Measurements from ENCODE around the gene CYP17A1.
"Not testable (repeated sequence)": the region's sequence is repeated elsewhere in the genome, so short reads cannot be mapped to it uniquely, and the experiment has no call there.

Gene CYP17A1

GRCh38 chr10:102837230-102837721 is at the start of gene CYP17A1:
Gene CYP17A1, minus strand, starts transcription at chr10:102837413. Its CDS starts 52 bp downstream, at chr10:102837361.
- DNase-seq (ENCODE audit: low read depth) = no peak

- DNase-seq (ENCODE audit: low read depth) = no peak
Measured at GRCh38 chr10:102880256-102880655, 43.0 kb upstream of the CYP17A1 start.

- DNase-seq (ENCODE audit: low read depth) = no peak
Measured at GRCh38 chr10:102878629-102879028, 41.4 kb upstream of the CYP17A1 start.

- no peak for DNase-seq (ENCODE audit: low read depth)
Measured at GRCh38 chr10:102876747-102877153, 39.5 kb upstream of the CYP17A1 start.

GRCh38 chr10:102872163-102872562 is 35.0 kb upstream of the CYP17A1 start:
- no peak for DNase-seq (ENCODE audit: low read depth)

GRCh38 chr10:102870221-102870620 is 33.0 kb upstream of the CYP17A1 start:
- no peak for DNase-seq (ENCODE audit: low read depth)

- no peak for DNase-seq (ENCODE audit: low read depth)
Measured at GRCh38 chr10:102869258-102870198, 32.3 kb upstream of the CYP17A1 start, which contains the start of gene AS3MT. Gene AS3MT, plus strand, starts transcription at chr10:102869470. Its CDS starts 123 bp downstream, at chr10:102869593.

- DNase-seq (ENCODE audit: low read depth) = no peak
Measured at GRCh38 chr10:102868911-102869257, 31.7 kb upstream of the CYP17A1 start.

- no peak for DNase-seq (ENCODE audit: low read depth)
Measured at GRCh38 chr10:102865620-102866019, 28.4 kb upstream of the CYP17A1 start.

- no peak for DNase-seq (ENCODE audit: low read depth)
Measured at GRCh38 chr10:102863660-102864059, 26.4 kb upstream of the CYP17A1 start.

- DNase-seq (ENCODE audit: low read depth) = no peak
Measured at GRCh38 chr10:102859911-102860310, 22.7 kb upstream of the CYP17A1 start.

GRCh38 chr10:102856758-102857424 is 19.7 kb upstream of the CYP17A1 start:
- no peak for DNase-seq (ENCODE audit: low read depth)

GRCh38 chr10:102855731-102856436 is 18.7 kb upstream of the CYP17A1 start:
- DNase-seq (ENCODE audit: low read depth) = not testable (repeated sequence)

- not testable (repeated sequence) for DNase-seq (ENCODE audit: low read depth)
Measured at GRCh38 chr10:102853237-102853636, 16.0 kb upstream of the CYP17A1 start.

GRCh38 chr10:102850025-102850518 is 12.9 kb upstream of the CYP17A1 start:
- DNase-seq (ENCODE audit: low read depth) = no peak

GRCh38 chr10:102845352-102845902 is 8.2 kb upstream of the CYP17A1 start:
- no peak for DNase-seq (ENCODE audit: low read depth)

GRCh38 chr10:102844190-102844776 is 7.1 kb upstream of the CYP17A1 start:
- DNase-seq (ENCODE audit: low read depth) = not testable (repeated sequence)

GRCh38 chr10:102843139-102843538 is 5.9 kb upstream of the CYP17A1 start:
- not testable (repeated sequence) for DNase-seq (ENCODE audit: low read depth)

GRCh38 chr10:102841827-102842345 is 4.7 kb upstream of the CYP17A1 start:
- no peak for DNase-seq (ENCODE audit: low read depth)

- DNase-seq (ENCODE audit: low read depth) = not testable (repeated sequence)
Measured at GRCh38 chr10:102838276-102838927, 1.2 kb upstream of the CYP17A1 start.
